Parathyroid adenoma (tissue), 2 donors: Measurements from ENCODE around the gene PERM1.

Experiments used
- H2AFZ ChIP-seq: fragments of 300-600 bp; sonication (generic); one replicate; pipeline ENCODE4 v1.7.0; 2017; ENCODE audit warnings: antibody characterized with exemption, mild to moderate bottlenecking
- H3K27ac ChIP-seq: fragments of 300-600 bp; sonication (generic); one replicate; pipeline ENCODE4 v1.7.0; 2017
- H3K27me3 ChIP-seq: fragments of 300-600 bp; sonication (generic); one replicate; pipeline ENCODE4 v1.7.0; 2017; ENCODE audit warnings: low read length; ENCODE audit not compliant: control insufficient read depth, insufficient read depth
- H3K36me3 ChIP-seq: fragments of 300-600 bp; sonication (generic); one replicate; pipeline ENCODE4 v1.7.0; 2017; ENCODE audit warnings: low read length; ENCODE audit not compliant: control insufficient read depth, insufficient read depth
- H3K4me1 ChIP-seq: fragments of 300-600 bp; sonication (generic); one replicate; pipeline ENCODE4 v1.7.0; 2017; ENCODE audit warnings: control low read depth
- H3K4me2 ChIP-seq: fragments of 300-600 bp; sonication (generic); one replicate; pipeline ENCODE4 v1.7.0; 2017; ENCODE audit warnings: low read length
- H3K4me3 ChIP-seq: fragments of 300-600 bp; sonication (generic); one replicate; pipeline ENCODE4 v1.7.0; 2017; ENCODE audit warnings: low read depth, low read length
- H3K79me2 ChIP-seq: fragments of 300-600 bp; sonication (generic); one replicate; pipeline ENCODE4 v1.7.0; 2017; ENCODE audit warnings: control low read depth
- H3K9ac ChIP-seq: fragments of 300-600 bp; sonication (generic); one replicate; pipeline ENCODE4 v1.7.0; 2017; ENCODE audit warnings: mild to moderate bottlenecking
- H3K9me3 ChIP-seq: fragments of 300-600 bp; sonication (generic); one replicate; pipeline ENCODE4 v1.7.0; 2017; ENCODE audit warnings: low read length; ENCODE audit not compliant: control insufficient read depth
- CTCF ChIP-seq: fragments of 300-600 bp; sonication (generic); IDR thresholded peaks from one replicate; pipeline ENCODE4 v1.7.0; 2017; ENCODE audit warnings: antibody characterized with exemption, mild to moderate bottlenecking
- donor health status: primary hyperparathyroidism.

PERM1 gene

GRCh38 chr1:983798-984475 is 2.0 kb upstream of the PERM1 start:
- H3K9ac ChIP-seq = no peak overlapping the region
- no peak overlapping the region for H3K27ac ChIP-seq
- H2AFZ ChIP-seq = no peak overlapping the region
- H3K9me3 ChIP-seq = no peaks in the 10 kb centered on the region
- no peaks in the 10 kb centered on the region for H3K4me1 ChIP-seq
- H3K79me2 ChIP-seq = no peaks in the 10 kb centered on the region
- H3K4me3 ChIP-seq = no peak overlapping the region
- H3K36me3 ChIP-seq = no peaks in the 10 kb centered on the region
- peak overlapping the region; percentile 81 for H3K4me2 ChIP-seq
- no peaks in the 10 kb centered on the region for H3K27me3 ChIP-seq
- peak; percentile 67 for TF ChIP-seq CTCF

DNA sequence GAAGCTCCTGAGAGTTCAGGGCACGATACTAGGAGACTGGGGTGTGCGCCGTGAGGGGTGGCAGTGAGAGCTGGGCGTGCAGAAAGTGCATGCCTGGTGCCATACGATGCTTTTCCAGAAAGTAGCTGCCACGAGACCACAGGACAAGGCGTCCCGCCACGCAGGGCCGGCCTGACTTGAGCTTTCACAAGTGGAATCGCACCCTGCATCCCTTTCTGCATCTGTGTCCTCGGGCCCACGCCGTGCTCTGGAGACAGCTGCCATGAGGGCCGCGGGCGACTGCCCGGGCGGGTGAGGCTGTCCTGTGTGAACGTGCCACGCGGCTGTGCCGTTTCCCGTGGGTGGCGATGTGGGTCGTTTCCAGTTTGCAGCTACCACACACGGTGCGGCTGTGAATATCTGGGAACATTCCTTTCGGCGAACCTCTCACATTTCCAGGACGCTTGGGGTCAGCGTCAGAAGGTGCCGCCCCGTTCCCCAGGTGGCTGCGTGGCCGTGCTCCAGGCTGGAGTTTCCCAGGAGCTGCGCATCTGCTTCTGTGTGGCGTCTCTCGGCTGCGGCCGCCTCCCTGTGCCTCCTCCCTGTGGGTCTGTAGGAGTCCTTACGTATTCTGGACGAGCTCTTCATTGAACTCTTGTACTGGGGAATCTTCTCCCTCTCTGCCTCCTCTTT is 1.0 kb upstream of the PERM1 start:
- no peaks in the 10 kb centered on the region for H3K9me3 ChIP-seq
- no peak for TF ChIP-seq CTCF

DNA sequence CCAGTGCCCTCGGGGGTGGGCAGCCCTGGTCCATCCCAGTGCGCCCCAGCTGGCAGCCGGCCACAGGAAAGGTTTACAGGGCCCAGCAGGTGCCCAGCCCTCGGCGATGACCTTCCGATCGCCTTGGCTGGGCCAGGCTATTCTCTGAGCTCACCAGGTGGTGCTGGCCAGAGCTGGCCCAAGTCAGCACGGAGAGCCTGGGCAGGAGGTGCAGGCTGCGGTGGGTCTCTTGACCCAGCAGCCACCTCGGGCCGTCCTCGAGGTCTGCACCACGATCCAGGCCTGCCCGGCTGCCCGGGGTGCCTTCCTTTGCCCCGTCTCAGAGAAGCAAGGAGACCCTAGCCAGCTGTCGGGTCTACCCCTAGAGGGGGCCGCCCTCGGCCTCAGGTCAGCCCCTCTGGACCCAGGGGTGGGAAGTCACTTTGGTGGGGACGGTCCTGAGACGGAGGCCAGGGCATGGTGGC is 370 bp downstream of the PERM1 start:
- no peak overlapping the region for H3K4me2 ChIP-seq
- H3K9me3 ChIP-seq = no peaks in the 10 kb centered on the region
- H3K27me3 ChIP-seq = no peaks in the 10 kb centered on the region
- no peaks in the 10 kb centered on the region for H3K36me3 ChIP-seq
- no peak overlapping the region for H3K27ac ChIP-seq
- H3K79me2 ChIP-seq = no peaks in the 10 kb centered on the region
- H2AFZ ChIP-seq = no peak overlapping the region
- H3K4me3 ChIP-seq = no peak overlapping the region
- H3K9ac ChIP-seq = no peak overlapping the region
- no peak for TF ChIP-seq CTCF
- no peaks in the 10 kb centered on the region for H3K4me1 ChIP-seq

More for the DNA sequence above, 1.0 kb upstream of the PERM1 start:
- no peaks in the 10 kb centered on the region for H3K79me2 ChIP-seq
- H3K27ac ChIP-seq = no peak overlapping the region
- H3K36me3 ChIP-seq = no peaks in the 10 kb centered on the region
- no peaks in the 10 kb centered on the region for H3K27me3 ChIP-seq
- no peak overlapping the region for H3K9ac ChIP-seq
- H3K4me3 ChIP-seq = no peak overlapping the region
- no peak overlapping the region for H2AFZ ChIP-seq
- no peaks in the 10 kb centered on the region for H3K4me1 ChIP-seq
- no peak overlapping the region for H3K4me2 ChIP-seq

DNA sequence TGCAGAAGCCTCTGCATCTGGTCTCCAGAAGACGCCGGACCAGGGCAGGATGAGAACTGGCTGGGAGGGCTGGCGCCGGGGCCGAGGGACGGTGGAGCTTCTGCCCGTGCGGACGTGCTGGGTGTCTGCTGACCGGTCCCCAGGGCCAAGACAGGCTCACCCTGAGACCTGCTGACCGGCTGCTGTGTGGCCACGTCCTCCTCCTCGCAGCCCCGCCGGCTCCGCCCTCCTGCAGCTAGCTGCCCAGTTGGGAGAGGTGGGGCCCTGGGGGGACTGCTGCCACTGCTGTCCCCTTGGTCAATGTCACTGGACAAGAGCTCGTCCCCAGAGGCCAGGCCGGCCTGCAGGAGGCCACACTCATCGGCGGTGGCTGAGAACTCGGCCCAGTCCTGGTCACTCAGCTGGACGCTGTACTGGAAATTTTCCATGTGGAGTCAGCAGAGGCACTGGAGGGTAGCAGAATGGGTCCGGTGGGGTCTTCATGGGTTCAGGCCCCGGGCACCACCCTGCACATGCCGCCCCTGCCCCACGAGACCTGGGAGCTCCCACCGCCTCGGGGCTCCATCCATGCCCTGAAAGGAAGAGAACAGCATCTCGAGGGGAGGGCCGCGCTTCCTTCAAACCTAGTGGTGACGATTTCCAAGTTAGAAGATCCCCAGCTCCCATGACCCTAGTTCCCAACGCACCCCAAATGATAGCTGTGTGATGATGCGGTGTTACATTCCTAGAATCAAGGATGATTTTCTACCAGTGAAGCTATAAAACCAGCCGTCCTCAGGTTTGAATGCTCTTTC is 1.1 kb downstream of the PERM1 start:
- no peak overlapping the region for H3K9ac ChIP-seq
- TF ChIP-seq CTCF = no peak
- H2AFZ ChIP-seq = no peak overlapping the region
- no peak overlapping the region for H3K4me2 ChIP-seq
- H3K79me2 ChIP-seq = no peaks in the 10 kb centered on the region
- no peaks in the 10 kb centered on the region for H3K4me1 ChIP-seq
- H3K36me3 ChIP-seq = no peaks in the 10 kb centered on the region
- H3K27me3 ChIP-seq = no peaks in the 10 kb centered on the region
- H3K4me3 ChIP-seq = no peak overlapping the region
- H3K9me3 ChIP-seq = no peaks in the 10 kb centered on the region
- H3K27ac ChIP-seq = no peak overlapping the region
